ENCODE results near the gene SPSB2.
"Not testable (repeated sequence)": the region's sequence is repeated elsewhere in the genome, so short reads cannot be mapped to it uniquely, and the experiment has no call there.

Gene SPSB2

DNA sequence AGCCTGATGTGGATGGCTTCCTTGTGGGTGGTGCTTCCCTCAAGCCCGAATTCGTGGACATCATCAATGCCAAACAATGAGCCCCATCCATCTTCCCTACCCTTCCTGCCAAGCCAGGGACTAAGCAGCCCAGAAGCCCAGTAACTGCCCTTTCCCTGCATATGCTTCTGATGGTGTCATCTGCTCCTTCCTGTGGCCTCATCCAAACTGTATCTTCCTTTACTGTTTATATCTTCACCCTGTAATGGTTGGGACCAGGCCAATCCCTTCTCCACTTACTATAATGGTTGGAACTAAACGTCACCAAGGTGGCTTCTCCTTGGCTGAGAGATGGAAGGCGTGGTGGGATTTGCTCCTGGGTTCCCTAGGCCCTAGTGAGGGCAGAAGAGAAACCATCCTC lies 2.8 kb downstream of the SPSB2 start:
- not testable (repeated sequence) for H3K36me3 ChIP-seq (ENCODE audit: insufficient read depth, low read length); H3K9me3 ChIP-seq (ENCODE audit: control insufficient read depth, insufficient read depth, low read length); H3K9ac ChIP-seq (ENCODE audit: low read depth, low read length)
- peaks cover 11% of the 10 kb centered on the region for H3K4me1 ChIP-seq (ENCODE audit: insufficient read depth, low read length)

DNA sequence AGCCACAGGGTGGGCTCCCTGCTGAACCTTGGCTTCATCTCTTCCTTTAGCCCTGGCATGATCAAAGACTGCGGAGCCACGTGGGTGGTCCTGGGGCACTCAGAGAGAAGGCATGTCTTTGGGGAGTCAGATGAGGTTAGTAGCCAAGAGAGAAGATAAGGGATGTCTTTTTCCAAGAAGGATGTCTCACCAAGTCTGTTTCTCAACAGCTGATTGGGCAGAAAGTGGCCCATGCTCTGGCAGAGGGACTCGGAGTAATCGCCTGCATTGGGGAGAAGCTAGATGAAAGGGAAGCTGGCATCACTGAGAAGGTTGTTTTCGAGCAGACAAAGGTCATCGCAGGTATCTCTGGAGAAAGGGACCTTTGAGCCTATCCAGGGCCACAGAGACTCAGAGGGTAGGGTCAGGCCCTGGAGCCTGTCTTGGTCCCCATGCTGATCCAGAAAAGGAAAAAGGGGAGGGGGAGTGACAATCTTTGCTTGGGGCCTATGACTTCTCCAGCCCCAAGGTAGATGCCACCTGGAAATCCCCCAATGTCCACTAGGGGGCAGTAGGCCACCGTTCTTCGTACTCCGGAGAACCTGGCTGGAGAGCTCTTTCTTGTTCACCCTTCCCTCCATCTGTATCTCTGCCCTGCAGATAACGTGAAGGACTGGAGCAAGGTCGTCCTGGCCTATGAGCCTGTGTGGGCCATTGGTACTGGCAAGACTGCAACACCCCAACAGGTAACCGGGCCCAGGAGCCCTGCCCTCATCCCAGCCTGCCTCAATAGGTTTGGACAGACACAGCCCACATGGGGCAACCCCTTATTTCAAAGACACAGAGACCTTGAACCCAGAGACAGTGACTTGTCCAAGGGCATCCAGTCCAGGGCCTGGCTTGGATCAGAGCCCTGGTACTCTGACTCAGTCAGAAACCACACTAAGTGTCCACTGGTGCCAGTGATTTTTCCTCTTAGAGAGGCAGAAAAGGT lies 3.8 kb downstream of the SPSB2 start:
- Histone ChIP-seq H3K4me1 (ENCODE audit: insufficient read depth, low read length) (peaks cover 11% of the 10 kb centered on the region), H3K9ac (ENCODE audit: low read depth, low read length) (peak overlapping the region; percentile 69; the same call in 1 of the 2 replicates), H3K36me3 (ENCODE audit: insufficient read depth, low read length) (peaks cover 9% of the 10 kb centered on the region), H3K9me3 (ENCODE audit: control insufficient read depth, insufficient read depth, low read length) (no peaks in the 10 kb centered on the region)

DNA sequence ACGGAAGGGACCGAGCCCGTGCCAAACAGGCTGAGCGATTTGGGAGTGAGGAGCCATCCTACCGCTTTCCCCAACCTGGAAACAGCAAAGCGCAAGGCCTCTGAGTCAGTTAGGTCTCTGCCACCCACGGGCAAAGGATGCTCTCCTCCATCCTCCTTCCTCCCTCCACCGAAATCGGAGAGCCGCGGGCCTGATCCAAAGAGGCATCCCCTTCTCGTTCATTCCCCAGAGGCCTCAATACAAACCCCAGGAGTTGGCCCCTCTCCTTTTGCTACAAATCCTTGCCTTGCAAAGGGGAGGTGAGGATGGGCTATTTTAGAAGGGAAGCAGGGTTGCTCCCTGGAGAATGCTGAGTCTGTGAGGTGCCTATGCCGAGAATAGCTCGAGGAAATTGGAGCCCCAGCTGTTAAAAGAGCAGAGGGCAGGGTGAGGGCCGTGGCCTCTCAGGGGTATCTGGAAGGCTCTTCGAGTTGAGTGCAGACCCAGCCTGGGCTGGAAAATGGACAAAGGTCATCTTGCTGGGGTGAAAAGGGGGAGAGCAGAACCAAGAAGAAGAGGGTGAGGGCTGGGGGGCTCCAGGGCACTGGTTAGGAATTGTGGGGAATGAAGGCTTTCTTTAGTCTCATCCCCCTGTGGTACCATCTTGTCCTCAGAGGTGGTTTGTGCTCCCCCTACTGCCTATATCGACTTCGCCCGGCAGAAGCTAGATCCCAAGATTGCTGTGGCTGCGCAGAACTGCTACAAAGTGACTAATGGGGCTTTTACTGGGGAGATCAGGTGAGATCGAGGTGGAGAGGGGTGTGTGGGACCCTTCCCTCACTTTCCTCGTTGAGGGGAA lies 4.7 kb downstream of the SPSB2 start:
- peaks cover 9% of the 10 kb centered on the region for H3K36me3 ChIP-seq (ENCODE audit: insufficient read depth, low read length)
- peaks cover 11% of the 10 kb centered on the region for H3K4me1 ChIP-seq (ENCODE audit: insufficient read depth, low read length)
- no peaks in the 10 kb centered on the region for H3K9me3 ChIP-seq (ENCODE audit: control insufficient read depth, insufficient read depth, low read length)
- H3K9ac ChIP-seq (ENCODE audit: low read depth, low read length) = peak overlapping the region; percentile 69

DNA sequence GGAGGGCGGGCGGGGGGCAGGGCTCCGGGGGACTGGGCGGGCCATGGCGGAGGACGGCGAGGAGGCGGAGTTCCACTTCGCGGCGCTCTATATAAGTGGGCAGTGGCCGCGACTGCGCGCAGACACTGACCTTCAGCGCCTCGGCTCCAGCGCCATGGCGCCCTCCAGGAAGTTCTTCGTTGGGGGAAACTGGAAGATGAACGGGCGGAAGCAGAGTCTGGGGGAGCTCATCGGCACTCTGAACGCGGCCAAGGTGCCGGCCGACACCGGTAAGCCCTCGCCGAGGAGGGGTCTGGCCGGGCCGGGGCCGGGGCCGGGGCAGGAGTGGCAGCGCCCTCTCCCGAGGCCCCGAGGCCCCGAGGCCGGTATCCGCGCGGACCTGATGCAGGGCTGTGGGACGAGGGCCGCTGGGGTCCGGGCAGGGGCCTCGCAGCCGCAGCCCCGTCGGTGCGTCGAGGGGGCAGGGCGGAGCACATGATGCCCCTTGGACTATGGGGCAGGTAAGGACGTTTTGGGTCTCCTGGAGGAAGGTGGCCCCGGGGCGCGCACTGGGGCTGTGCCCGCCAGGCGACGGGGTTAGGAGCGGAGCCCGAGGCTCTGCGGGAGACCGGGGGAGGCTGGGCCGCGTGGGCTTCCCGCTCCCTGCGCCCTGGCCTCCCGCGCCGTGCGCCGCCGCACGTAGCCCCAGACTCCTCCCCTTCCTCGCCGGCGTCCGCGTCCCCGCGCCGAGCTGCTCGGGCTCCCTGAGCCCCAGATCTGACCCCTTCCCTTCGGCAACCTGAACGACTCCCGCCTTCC lies 5.5 kb downstream of the SPSB2 start, which contains the start of gene TPI1:
Gene TPI1 (plus strand): TSS at position 119 of the 798 bp plus-strand sequence. CDS start 36 bp downstream, at position 155.
- Histone ChIP-seq H3K9ac (ENCODE audit: low read depth, low read length) (peak within 1 kb of the TSS; percentile 69), H3K9me3 (ENCODE audit: control insufficient read depth, insufficient read depth, low read length) (no peaks in the 10 kb centered on the region), H3K36me3 (ENCODE audit: insufficient read depth, low read length) (peaks cover 9% of the 10 kb centered on the region), H3K4me1 (ENCODE audit: insufficient read depth, low read length) (peaks cover 11% of the 10 kb centered on the region)

GRCh38 chr12:6866920-6867412 lies 6.1 kb downstream of the SPSB2 start:
- Histone ChIP-seq H3K9ac (ENCODE audit: low read depth, low read length) (peak overlapping the region; percentile 61), H3K4me1 (ENCODE audit: insufficient read depth, low read length) (peaks cover 11% of the 10 kb centered on the region), H3K9me3 (ENCODE audit: control insufficient read depth, insufficient read depth, low read length) (no peaks in the 10 kb centered on the region), H3K36me3 (ENCODE audit: insufficient read depth, low read length) (peaks cover 12% of the 10 kb centered on the region)

DNA sequence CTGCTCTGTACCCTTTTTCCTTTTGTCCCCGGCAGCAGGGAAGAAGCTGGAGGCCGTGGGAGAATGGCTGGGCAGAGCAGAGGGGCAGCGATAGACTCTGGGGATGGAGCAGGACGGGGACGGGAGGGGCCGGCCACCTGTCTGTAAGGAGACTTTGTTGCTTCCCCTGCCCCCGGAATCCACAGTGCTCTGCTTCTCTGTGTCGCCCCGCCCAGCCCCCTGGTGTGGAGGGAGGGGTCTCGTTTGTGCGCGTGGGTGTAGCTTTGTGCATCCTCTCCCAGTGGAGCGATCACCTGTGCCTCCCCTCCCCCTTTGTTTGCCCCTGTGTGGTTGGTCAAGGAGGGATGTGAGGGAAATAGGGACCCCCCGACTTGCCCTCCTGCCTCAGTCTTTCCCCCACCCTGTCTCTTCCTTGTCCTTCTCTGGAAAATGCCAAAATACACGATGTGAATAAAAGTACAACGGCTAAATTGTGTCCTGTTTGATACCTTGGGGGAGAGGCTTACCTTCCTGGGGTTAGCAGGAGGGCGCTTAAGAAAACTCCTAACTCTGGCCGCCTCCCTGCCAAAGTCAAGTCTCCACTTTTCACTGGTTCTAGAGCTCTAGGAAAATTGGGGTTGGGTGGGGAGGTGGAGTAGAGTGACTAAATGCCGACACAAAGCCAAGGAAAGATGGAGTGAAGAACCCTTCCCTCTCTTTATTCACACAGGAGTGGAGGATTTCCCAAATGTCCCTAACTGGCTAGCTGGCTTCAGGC lies 6.8 kb downstream of the SPSB2 start:
- H3K9me3 ChIP-seq (ENCODE audit: control insufficient read depth, insufficient read depth, low read length) = no peaks in the 10 kb centered on the region
- H3K4me1 ChIP-seq (ENCODE audit: insufficient read depth, low read length) = peaks cover 11% of the 10 kb centered on the region
- peak overlapping the region; percentile 61 for H3K9ac ChIP-seq (ENCODE audit: low read depth, low read length)
- H3K36me3 ChIP-seq (ENCODE audit: insufficient read depth, low read length) = peaks cover 12% of the 10 kb centered on the region

GRCh38 chr12:6865307-6865706 lies 7.8 kb downstream of the SPSB2 start:
- H3K9ac ChIP-seq (ENCODE audit: low read depth, low read length); H3K9me3 ChIP-seq (ENCODE audit: control insufficient read depth, insufficient read depth, low read length): not testable (repeated sequence)
- peaks cover 12% of the 10 kb centered on the region for H3K36me3 ChIP-seq (ENCODE audit: insufficient read depth, low read length)
- peaks cover 11% of the 10 kb centered on the region for H3K4me1 ChIP-seq (ENCODE audit: insufficient read depth, low read length)

- H3K9me3 ChIP-seq (ENCODE audit: control insufficient read depth, insufficient read depth, low read length) = no peaks in the 10 kb centered on the region
- H3K36me3 ChIP-seq (ENCODE audit: insufficient read depth, low read length) = peaks cover 8% of the 10 kb centered on the region
- no peak overlapping the region for H3K9ac ChIP-seq (ENCODE audit: low read depth, low read length)
- H3K4me1 ChIP-seq (ENCODE audit: insufficient read depth, low read length) = peaks cover 6% of the 10 kb centered on the region; the same call in 1 of the 2 replicates
Observed at GRCh38 chr12:6863586-6864321, 9.3 kb downstream of the SPSB2 start.

DNA sequence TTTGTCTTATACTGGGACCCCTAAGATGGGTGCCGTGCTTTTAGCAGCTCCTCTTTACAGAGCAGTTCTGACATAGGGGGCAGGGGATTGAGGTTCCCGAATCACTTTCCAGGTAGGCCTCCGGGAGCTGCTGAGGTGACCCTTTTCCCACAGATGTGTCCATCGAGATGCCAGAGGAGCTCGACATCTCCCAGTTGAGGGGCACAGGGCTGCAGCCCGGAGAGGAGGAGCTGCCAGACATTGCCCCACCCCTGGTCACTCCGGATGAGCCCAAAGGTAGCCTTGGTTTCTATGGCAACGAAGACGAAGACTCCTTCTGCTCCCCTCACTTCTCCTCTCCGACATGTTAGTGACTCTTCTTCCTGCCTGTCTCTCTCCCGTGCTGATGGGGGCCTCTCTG lies 10.1 kb downstream of the SPSB2 start:
- H3K4me1 ChIP-seq (ENCODE audit: insufficient read depth, low read length) = peaks cover 6% of the 10 kb centered on the region; the same call in 1 of the 2 replicates
- no peak overlapping the region for H3K9ac ChIP-seq (ENCODE audit: low read depth, low read length)
- H3K36me3 ChIP-seq (ENCODE audit: insufficient read depth, low read length) = peaks cover 8% of the 10 kb centered on the region
- no peaks in the 10 kb centered on the region for H3K9me3 ChIP-seq (ENCODE audit: control insufficient read depth, insufficient read depth, low read length)

DNA sequence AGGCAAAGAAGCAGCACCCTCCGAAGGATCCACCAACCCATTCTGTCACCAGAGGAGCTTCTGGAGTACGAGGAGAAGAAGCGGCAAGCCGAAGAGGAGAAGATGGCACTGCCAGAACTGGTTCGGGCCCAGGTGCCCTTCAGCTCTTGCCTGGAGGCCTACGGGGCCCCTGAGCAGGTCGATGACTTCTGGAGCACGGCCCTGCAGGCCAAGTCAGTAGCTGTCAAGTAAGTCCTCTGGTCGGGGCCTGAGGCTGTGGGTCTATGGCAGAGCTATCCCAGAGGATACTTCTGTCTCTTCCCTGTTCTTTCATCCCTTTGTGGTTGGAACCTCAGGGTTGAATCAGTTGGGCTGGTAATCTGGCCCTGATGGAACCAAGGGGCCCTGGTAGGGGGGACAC lies 11.7 kb downstream of the SPSB2 start:
- no peaks in the 10 kb centered on the region for H3K9me3 ChIP-seq (ENCODE audit: control insufficient read depth, insufficient read depth, low read length)
- peaks cover 13% of the 10 kb centered on the region for H3K36me3 ChIP-seq (ENCODE audit: insufficient read depth, low read length)

DNA sequence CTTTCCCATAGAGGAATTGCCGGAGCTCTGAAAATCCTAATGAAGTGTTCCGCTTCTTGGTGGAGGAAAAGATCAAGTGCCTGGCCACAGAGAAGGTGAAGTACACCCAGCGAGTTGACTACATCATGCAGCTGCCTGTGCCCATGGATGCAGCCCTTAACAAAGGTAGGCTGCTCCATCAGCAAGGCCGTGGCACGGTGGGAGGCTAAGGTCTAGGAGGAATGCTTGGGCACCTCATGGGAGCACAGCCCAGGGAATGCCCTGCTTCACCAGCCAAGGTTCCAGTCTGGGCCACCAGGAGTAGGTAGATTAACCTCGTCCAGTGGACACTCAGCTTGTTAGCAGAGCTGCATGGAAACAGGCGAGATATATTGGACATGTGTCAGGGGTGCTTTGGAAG lies 12.2 kb downstream of the SPSB2 start:
- peaks cover 5% of the 10 kb centered on the region; the same call in 1 of the 2 replicates for H3K4me1 ChIP-seq (ENCODE audit: insufficient read depth, low read length)
- H3K9me3 ChIP-seq (ENCODE audit: control insufficient read depth, insufficient read depth, low read length) = no peaks in the 10 kb centered on the region
- H3K9ac ChIP-seq (ENCODE audit: low read depth, low read length) = no peak overlapping the region
- H3K36me3 ChIP-seq (ENCODE audit: insufficient read depth, low read length) = peaks cover 15% of the 10 kb centered on the region

More for the DNA sequence above, 11.7 kb downstream of the SPSB2 start:
- H3K4me1 ChIP-seq (ENCODE audit: insufficient read depth, low read length) = peaks cover 6% of the 10 kb centered on the region; the same call in 1 of the 2 replicates
- H3K9ac ChIP-seq (ENCODE audit: low read depth, low read length) = no peak overlapping the region

DNA sequence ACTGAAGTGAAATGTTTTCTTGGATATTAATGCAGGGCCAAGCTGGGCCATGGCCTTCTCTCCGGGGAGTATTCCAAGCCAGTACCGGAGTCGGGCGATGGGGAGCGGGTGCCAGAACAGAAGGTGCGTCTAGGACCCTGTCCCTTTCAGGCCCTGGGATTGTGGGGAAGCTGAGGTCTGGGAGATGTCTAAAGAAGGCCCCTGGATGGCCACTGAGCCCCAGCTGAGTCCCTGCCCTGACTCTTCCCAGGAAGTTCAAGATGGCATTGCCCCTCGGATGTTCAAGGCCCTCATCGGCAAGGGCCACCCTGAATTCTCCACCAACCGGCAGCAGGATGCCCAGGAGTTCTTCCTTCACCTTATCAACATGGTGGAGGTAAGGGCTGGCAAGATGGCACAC lies 13.0 kb downstream of the SPSB2 start:
- no peaks in the 10 kb centered on the region for H3K9me3 ChIP-seq (ENCODE audit: control insufficient read depth, insufficient read depth, low read length)
- H3K4me1 ChIP-seq (ENCODE audit: insufficient read depth, low read length) = no peaks in the 10 kb centered on the region
- peaks cover 15% of the 10 kb centered on the region for H3K36me3 ChIP-seq (ENCODE audit: insufficient read depth, low read length)
- H3K9ac ChIP-seq (ENCODE audit: low read depth, low read length) = no peak overlapping the region

All from ES-I3 (cell line).